SK-N-SH (cell line): ENCODE data around the gene PRKN. TPM values are rescaled to one million over a fixed set of nuclear protein-coding genes. Genes with fewer than 3 reads are reported as not detected.

Source experiments
- CTCF ChIA-PET: fragments of 300-600, 350-600 bp; formaldehyde crosslinking; extraction: SDS; loops from one replicate; lab custom pipeline; 2021; lab: Yijun Ruan, JAX
- POLR2A ChIA-PET: fragments of 350-600 bp; sonication (Branson Sonifier 250); formaldehyde crosslinking; extraction: SDS; loops from one replicate; lab custom pipeline; 2020; ENCODE audit warnings: antibody characterized with exemption, inconsistent platforms; lab: Yijun Ruan, JAX
- DNase-seq: peaks from one replicate; pipeline ENCODE4 v3.0.0; 2012
- H2AFZ ChIP-seq: fragments of 200-600 bp; sonication (generic); 2 replicates; pipeline ENCODE4 v1.8.1; 2016; ENCODE audit warnings: antibody characterized with exemption, mild to moderate bottlenecking, low read depth
- H3F3A ChIP-seq: fragments of 200-600 bp; sonication (generic); replicated peaks from 2 replicates; pipeline ENCODE3; 2016; ENCODE audit warnings: antibody characterized with exemption, mild to moderate bottlenecking; ENCODE audit not compliant: insufficient read depth
- H3K27ac ChIP-seq, 2 experiments: fragments of 200-500 bp in 1 of 2; fragments of 200-600 bp in 1 of 2; sonication (Bioruptor generic) in 1 of 2; sonication (generic), shearing (Covaris generic) in 1 of 2; 2 replicates each; pipeline versions ENCODE4 v1.5.1 to v1.6.1; 2014 to 2016; ENCODE audit warnings: low read depth in 2 of 2, inconsistent platforms in 1 of 2, low read length in 1 of 2, mild to moderate bottlenecking in 1 of 2, mixed read lengths in 1 of 2
- H3K27me3 ChIP-seq: fragments of 200-600 bp; sonication (generic), shearing (Covaris generic); 2 replicates; pipeline ENCODE4 v1.6.1; 2016; ENCODE audit warnings: mixed run types; ENCODE audit not compliant: insufficient read depth
- H3K36me3 ChIP-seq, 2 experiments: fragments of 200-500 bp in 1 of 2; fragments of 200-600 bp in 1 of 2; sonication (Bioruptor generic) in 1 of 2; sonication (generic) in 1 of 2; replicated peaks in 1 of 2; 2 replicates each; pipeline versions ENCODE3 to v1.5.1; 2014 to 2016; ENCODE audit warnings: low read length in 1 of 2, mild to moderate bottlenecking in 1 of 2; ENCODE audit not compliant: insufficient read depth in 2 of 2, control insufficient read depth in 1 of 2
- H3K4me1 ChIP-seq, 2 experiments: fragments of 200-500 bp in 1 of 2; fragments of 200-600 bp in 1 of 2; sonication (Bioruptor generic) in 1 of 2; sonication (generic), shearing (Covaris generic) in 1 of 2; 2 replicates each; pipeline versions ENCODE4 v1.5.1 to v1.6.1; 2014 to 2016; ENCODE audit warnings: low read depth in 1 of 2, low read length in 1 of 2, mixed run types in 1 of 2; ENCODE audit not compliant: insufficient read depth in 2 of 2, control insufficient read depth in 1 of 2
- H3K4me2 ChIP-seq: fragments of 200-600 bp; sonication (generic), shearing (Covaris generic); 2 replicates; pipeline ENCODE4 v1.6.1; 2017; ENCODE audit warnings: mixed run types
- H3K4me3 ChIP-seq, 2 experiments: fragments of 200-500 bp in 1 of 2; fragments of 200-600 bp in 1 of 2; sonication (Bioruptor generic) in 1 of 2; sonication (generic), shearing (Covaris generic) in 1 of 2; 2 replicates each; pipeline versions ENCODE4 v1.5.1 to v1.8.1; 2014 to 2016; ENCODE audit warnings: low read depth in 2 of 2, inconsistent platforms in 1 of 2, low read length in 1 of 2, mild to moderate bottlenecking in 1 of 2, mixed read lengths in 1 of 2, moderate library complexity in 1 of 2
- H3K79me2 ChIP-seq: fragments of 200-600 bp; sonication (generic); 2 replicates; pipeline ENCODE4 v1.8.1; 2017; ENCODE audit warnings: mild to moderate bottlenecking; ENCODE audit not compliant: insufficient read depth
- H3K9ac ChIP-seq: fragments of 200-600 bp; sonication (generic); 2 replicates; pipeline ENCODE4 v1.6.1; 2017; ENCODE audit warnings: mixed run types
- H3K9me2 ChIP-seq: fragments of 200-600 bp; sonication (generic); 2 replicates; pipeline ENCODE4 v1.6.1; 2017; ENCODE audit warnings: mixed run types
- H3K9me3 ChIP-seq: fragments of 200-600 bp; sonication (generic); 2 replicates; pipeline ENCODE4 v1.6.1; 2017; ENCODE audit warnings: mixed run types, mild to moderate bottlenecking, moderate library complexity
- H4K20me1 ChIP-seq: fragments of 200-600 bp; sonication (generic); 2 replicates; pipeline ENCODE4 v1.6.1; 2017; ENCODE audit warnings: mild to moderate bottlenecking, mixed run types; ENCODE audit not compliant: insufficient read depth
- EP300 ChIP-seq, 2 experiments: IDR thresholded peaks; 2 replicates each; pipeline versions ENCODE4 v1.4.0 to v1.6.1; 2012; ENCODE audit warnings: borderline replicate concordance in 1 of 2, low read depth in 1 of 2, low read length in 1 of 2
- EZH2phosphoT487 ChIP-seq: fragments of 200-600 bp; sonication (generic); IDR thresholded peaks from 2 replicates; pipeline ENCODE4 v1.6.1; 2017; ENCODE audit warnings: low read depth, mixed run types, mild to moderate bottlenecking, antibody characterized with exemption, moderate library complexity, borderline replicate concordance
- FOSL2 ChIP-seq: IDR thresholded peaks from 2 replicates; pipeline ENCODE4 v1.4.0; 2012; ENCODE audit warnings: low read depth, mild to moderate bottlenecking, moderate library complexity, borderline replicate concordance
- FOXJ3 ChIP-seq: sonication (generic); formaldehyde crosslinking; IDR thresholded peaks from 2 replicates; pipeline ENCODE4 v1.5.1; 2020; ENCODE audit warnings: mild to moderate bottlenecking, missing genetic modification reagents
- FOXM1 ChIP-seq: IDR thresholded peaks from 2 replicates; pipeline ENCODE4 v1.4.0; 2012; ENCODE audit warnings: low read depth, mild to moderate bottlenecking
- GABPA ChIP-seq: IDR thresholded peaks from 2 replicates; pipeline ENCODE4 v1.4.0; 2012; ENCODE audit warnings: low read depth, mild to moderate bottlenecking
- MXI1 ChIP-seq: IDR thresholded peaks from 2 replicates; pipeline ENCODE4 v1.6.1; 2012; ENCODE audit warnings: mild to moderate bottlenecking, low read depth, low read length, improper control_type of control experiment
- NFIC ChIP-seq: IDR thresholded peaks from 2 replicates; pipeline ENCODE4 v1.4.0; 2012; ENCODE audit warnings: borderline replicate concordance
- NRF1 ChIP-seq: IDR thresholded peaks from 2 replicates; pipeline ENCODE4 v1.6.1; 2012; ENCODE audit warnings: low read depth, mild to moderate bottlenecking, low read length
- POLR2AphosphoS5 ChIP-seq: IDR thresholded peaks from 2 replicates; pipeline ENCODE4 v1.6.1; 2012; ENCODE audit warnings: low read depth, low read length
- RAD21 ChIP-seq: IDR thresholded peaks from 2 replicates; pipeline ENCODE4 v1.6.1; 2012; ENCODE audit warnings: mild to moderate bottlenecking, low read length
- RCOR1 ChIP-seq: fragments of 150-350 bp; IDR thresholded peaks from 2 replicates; pipeline ENCODE4 v1.6.1; 2017; ENCODE audit warnings: antibody characterized with exemption, low read length
- RFX5 ChIP-seq: IDR thresholded peaks from 2 replicates; pipeline ENCODE4 v1.6.1; 2012; ENCODE audit warnings: mild to moderate bottlenecking, improper control_type of control experiment, low read length
- RXRA ChIP-seq: IDR thresholded peaks from 2 replicates; pipeline ENCODE4 v1.4.0; 2012; ENCODE audit warnings: low read depth, mild to moderate bottlenecking, borderline replicate concordance
- SIN3A ChIP-seq: IDR thresholded peaks from 2 replicates; pipeline ENCODE4 v1.6.1; 2012; ENCODE audit warnings: low read depth, mild to moderate bottlenecking, low read length, moderate library complexity, borderline replicate concordance
- SMC3 ChIP-seq: IDR thresholded peaks from 2 replicates; pipeline ENCODE4 v1.6.1; 2012; ENCODE audit warnings: low read depth, low read length, improper control_type of control experiment
- TAF1 ChIP-seq: IDR thresholded peaks from 2 replicates; pipeline ENCODE4 v1.6.1; 2012; ENCODE audit warnings: low read depth, mild to moderate bottlenecking, low read length, moderate library complexity, borderline replicate concordance
- TCF12 ChIP-seq: IDR thresholded peaks from 2 replicates; pipeline ENCODE4 v1.4.0; 2012
- TEAD4 ChIP-seq: IDR thresholded peaks from 2 replicates; pipeline ENCODE4 v1.4.0; 2012; ENCODE audit warnings: mild to moderate bottlenecking, borderline replicate concordance; ENCODE audit not compliant: insufficient read depth
- YY1 ChIP-seq: IDR thresholded peaks from 2 replicates; pipeline ENCODE4 v1.4.0; 2012; ENCODE audit warnings: low read depth, mild to moderate bottlenecking
- WGBS: methylation state at CpG from one replicate; pipeline ENCODE4 v1.1.6; 2017; ENCODE audit warnings: low lambda C conversion rate; 5-methylcytosine and 5-hydroxymethylcytosine counted together
- polyA plus RNA-seq, 3 experiments: library from polyadenylated mRNA; depleted of rRNA; stranded (reverse); fragments of >200 nt; gene quantifications; 2 replicates each; pipeline ENCODE4 v1.2.3, GENCODE V29; 2012
- TF ChIP-seq, protein P1 (sequence below): IDR thresholded peaks from 2 replicates; pipeline ENCODE4 v1.6.1; 2012; ENCODE audit warnings: mild to moderate bottlenecking, low read depth, low read length, moderate library complexity
- TF ChIP-seq, protein P2 (sequence below): IDR thresholded peaks from 2 replicates; pipeline ENCODE4; 2012
- TF ChIP-seq, protein P3 (sequence below): IDR thresholded peaks from 2 replicates; pipeline ENCODE4 v1.4.0; 2012; ENCODE audit warnings: low read depth, borderline replicate concordance
- TF ChIP-seq, protein P4 (sequence below): fragments of 150-350 bp; IDR thresholded peaks from 2 replicates; pipeline ENCODE4 v1.6.1; 2017; ENCODE audit warnings: antibody characterized with exemption, low read length, low read depth, borderline replicate concordance
- TF ChIP-seq, protein P5 (sequence below): fragments of 200-600 bp; sonication (generic); IDR thresholded peaks from 2 replicates; pipeline ENCODE4 v1.6.1; 2017; ENCODE audit warnings: antibody characterized with exemption, mild to moderate bottlenecking, moderate library complexity

PRKN gene
- polyA plus RNA-seq, 1 of the 3 experiments (the other 2 are of a cell fraction), result 0.76 TPM

DNA sequence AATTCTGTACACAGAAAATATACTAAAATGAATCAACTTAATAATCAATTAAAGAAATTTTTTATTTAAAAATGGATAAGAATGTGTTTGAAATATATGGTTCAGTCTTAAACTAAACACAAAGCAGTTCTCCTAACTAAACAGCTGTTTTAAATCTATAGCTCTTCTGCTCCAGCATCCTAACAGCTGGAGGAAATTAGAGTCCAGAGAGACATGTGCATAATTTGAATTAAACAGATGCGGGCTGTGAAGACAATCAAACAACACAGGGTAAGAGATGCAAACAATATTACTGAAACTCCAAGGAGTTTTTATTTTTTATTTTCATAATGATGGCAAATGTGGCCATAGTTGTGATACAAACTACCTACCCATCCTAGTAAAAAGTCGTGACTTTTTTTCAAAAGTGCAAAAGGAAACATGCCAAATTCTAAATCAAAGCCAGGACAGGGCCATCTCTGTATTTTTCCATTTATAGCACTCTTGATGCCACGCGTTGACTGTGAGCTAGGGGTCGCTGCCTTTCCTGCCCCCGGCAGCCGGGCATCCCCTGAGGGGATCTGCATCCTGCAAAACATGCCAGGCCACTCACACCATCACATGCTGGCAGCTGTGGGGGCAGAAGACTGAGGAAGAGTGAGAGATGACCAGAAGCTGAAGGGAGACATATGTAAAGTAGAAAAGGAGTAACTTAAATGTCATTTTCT is 310.6 kb downstream of the PRKN start:
- WGBS, result 12% methylated on average over 5 of the region's 7 CpGs
- no peak overlapping the region for H3K4me2 ChIP-seq
- no peaks in the 10 kb centered on the region for H3K9me3 ChIP-seq
- H3K9me2 ChIP-seq, result no peaks in the 10 kb centered on the region
- ChIA-PET CTCF (interaction anchor here (0.6 to 1.7 kb wide), 4 partner anchors 30 to 110 kb away, joined by 3 to 5 read pairs (median 3); no protein-coding TSS in a partner anchor), POLR2A (no interaction called here)
- H3K4me1 ChIP-seq, result peaks cover 0 to 10% of the 10 kb centered on the region in 2 experiments; a peak in 2 of 4 replicates
- H3K9ac ChIP-seq, result no peak overlapping the region
- H3K4me3 ChIP-seq, result no peak overlapping the region
- no peaks in the 10 kb centered on the region for H3K27me3 ChIP-seq
- no peak overlapping the region for H2AFZ ChIP-seq
- no peaks in the 10 kb centered on the region for H4K20me1 ChIP-seq
- no peaks in the 10 kb centered on the region for H3K79me2 ChIP-seq
- H3K36me3 ChIP-seq, result no peaks in the 10 kb centered on the region
- DNase-seq, result peak; percentile 67
- H3F3A ChIP-seq, result no peaks in the 10 kb centered on the region
- H3K27ac ChIP-seq, result peak overlapping the region in 1 of 2 experiments; percentile 77; a peak in 2 of 4 replicates
- TF ChIP-seq, protein P1, sequence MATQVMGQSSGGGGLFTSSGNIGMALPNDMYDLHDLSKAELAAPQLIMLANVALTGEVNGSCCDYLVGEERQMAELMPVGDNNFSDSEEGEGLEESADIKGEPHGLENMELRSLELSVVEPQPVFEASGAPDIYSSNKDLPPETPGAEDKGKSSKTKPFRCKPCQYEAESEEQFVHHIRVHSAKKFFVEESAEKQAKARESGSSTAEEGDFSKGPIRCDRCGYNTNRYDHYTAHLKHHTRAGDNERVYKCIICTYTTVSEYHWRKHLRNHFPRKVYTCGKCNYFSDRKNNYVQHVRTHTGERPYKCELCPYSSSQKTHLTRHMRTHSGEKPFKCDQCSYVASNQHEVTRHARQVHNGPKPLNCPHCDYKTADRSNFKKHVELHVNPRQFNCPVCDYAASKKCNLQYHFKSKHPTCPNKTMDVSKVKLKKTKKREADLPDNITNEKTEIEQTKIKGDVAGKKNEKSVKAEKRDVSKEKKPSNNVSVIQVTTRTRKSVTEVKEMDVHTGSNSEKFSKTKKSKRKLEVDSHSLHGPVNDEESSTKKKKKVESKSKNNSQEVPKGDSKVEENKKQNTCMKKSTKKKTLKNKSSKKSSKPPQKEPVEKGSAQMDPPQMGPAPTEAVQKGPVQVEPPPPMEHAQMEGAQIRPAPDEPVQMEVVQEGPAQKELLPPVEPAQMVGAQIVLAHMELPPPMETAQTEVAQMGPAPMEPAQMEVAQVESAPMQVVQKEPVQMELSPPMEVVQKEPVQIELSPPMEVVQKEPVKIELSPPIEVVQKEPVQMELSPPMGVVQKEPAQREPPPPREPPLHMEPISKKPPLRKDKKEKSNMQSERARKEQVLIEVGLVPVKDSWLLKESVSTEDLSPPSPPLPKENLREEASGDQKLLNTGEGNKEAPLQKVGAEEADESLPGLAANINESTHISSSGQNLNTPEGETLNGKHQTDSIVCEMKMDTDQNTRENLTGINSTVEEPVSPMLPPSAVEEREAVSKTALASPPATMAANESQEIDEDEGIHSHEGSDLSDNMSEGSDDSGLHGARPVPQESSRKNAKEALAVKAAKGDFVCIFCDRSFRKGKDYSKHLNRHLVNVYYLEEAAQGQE, result no peak
- no peak; the same call in 1 of the 2 replicates for TF ChIP-seq SMC3
- TF ChIP-seq SIN3A, result no peak
- TF ChIP-seq, protein P2, sequence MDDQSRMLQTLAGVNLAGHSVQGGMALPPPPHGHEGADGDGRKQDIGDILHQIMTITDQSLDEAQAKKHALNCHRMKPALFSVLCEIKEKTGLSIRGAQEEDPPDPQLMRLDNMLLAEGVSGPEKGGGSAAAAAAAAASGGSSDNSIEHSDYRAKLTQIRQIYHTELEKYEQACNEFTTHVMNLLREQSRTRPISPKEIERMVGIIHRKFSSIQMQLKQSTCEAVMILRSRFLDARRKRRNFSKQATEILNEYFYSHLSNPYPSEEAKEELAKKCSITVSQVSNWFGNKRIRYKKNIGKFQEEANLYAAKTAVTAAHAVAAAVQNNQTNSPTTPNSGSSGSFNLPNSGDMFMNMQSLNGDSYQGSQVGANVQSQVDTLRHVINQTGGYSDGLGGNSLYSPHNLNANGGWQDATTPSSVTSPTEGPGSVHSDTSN, result no peak
- TF ChIP-seq EZH2phosphoT487, result no peak
- TF ChIP-seq, protein P3, sequence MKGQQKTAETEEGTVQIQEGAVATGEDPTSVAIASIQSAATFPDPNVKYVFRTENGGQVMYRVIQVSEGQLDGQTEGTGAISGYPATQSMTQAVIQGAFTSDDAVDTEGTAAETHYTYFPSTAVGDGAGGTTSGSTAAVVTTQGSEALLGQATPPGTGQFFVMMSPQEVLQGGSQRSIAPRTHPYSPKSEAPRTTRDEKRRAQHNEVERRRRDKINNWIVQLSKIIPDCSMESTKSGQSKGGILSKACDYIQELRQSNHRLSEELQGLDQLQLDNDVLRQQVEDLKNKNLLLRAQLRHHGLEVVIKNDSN, result no peak
- peak in 1 of 2 experiments; percentile 54; a peak in 1 of 4 replicates for TF ChIP-seq EP300 (IDR thresholded peaks at IDR 0.05; ENCODE audit: borderline replicate concordance in 1 of 2, low read depth in 1 of 2, low read length in 1 of 2)
- no peak for TF ChIP-seq FOXM1
- peak; percentile 57 for TF ChIP-seq RAD21
- TF ChIP-seq, protein P4, sequence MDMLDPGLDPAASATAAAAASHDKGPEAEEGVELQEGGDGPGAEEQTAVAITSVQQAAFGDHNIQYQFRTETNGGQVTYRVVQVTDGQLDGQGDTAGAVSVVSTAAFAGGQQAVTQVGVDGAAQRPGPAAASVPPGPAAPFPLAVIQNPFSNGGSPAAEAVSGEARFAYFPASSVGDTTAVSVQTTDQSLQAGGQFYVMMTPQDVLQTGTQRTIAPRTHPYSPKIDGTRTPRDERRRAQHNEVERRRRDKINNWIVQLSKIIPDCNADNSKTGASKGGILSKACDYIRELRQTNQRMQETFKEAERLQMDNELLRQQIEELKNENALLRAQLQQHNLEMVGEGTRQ, result no peak
- no peak for TF ChIP-seq FOSL2
- TF ChIP-seq FOXJ3 (CRISPR knock-in tag), result peak; percentile 54; the same call in 1 of the 2 replicates
- no peak for TF ChIP-seq RXRA
- no peak for TF ChIP-seq RFX5
- peak; percentile 5; the same call in 1 of the 2 replicates for TF ChIP-seq RCOR1
- TF ChIP-seq GABPA, result no peak
- TF ChIP-seq TAF1, result no peak
- TF ChIP-seq TEAD4, result no peak
- TF ChIP-seq POLR2AphosphoS5, result no peak
- TF ChIP-seq MXI1, result no peak
- no peak for TF ChIP-seq NFIC
- TF ChIP-seq YY1, result no peak
- no peak for TF ChIP-seq NRF1
- TF ChIP-seq, protein P5, sequence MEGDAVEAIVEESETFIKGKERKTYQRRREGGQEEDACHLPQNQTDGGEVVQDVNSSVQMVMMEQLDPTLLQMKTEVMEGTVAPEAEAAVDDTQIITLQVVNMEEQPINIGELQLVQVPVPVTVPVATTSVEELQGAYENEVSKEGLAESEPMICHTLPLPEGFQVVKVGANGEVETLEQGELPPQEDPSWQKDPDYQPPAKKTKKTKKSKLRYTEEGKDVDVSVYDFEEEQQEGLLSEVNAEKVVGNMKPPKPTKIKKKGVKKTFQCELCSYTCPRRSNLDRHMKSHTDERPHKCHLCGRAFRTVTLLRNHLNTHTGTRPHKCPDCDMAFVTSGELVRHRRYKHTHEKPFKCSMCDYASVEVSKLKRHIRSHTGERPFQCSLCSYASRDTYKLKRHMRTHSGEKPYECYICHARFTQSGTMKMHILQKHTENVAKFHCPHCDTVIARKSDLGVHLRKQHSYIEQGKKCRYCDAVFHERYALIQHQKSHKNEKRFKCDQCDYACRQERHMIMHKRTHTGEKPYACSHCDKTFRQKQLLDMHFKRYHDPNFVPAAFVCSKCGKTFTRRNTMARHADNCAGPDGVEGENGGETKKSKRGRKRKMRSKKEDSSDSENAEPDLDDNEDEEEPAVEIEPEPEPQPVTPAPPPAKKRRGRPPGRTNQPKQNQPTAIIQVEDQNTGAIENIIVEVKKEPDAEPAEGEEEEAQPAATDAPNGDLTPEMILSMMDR, result no peak
- TF ChIP-seq TCF12, result no peak
